Astrocyte (in vitro differentiated cells and primary cell): ENCODE results near the gene CAPN9. TPM values are rescaled to one million over a fixed set of nuclear protein-coding genes. Genes with fewer than 3 reads are reported as not detected.
A peak's percentile ranks its signal among the peaks of the same experiment; 100 is the strongest.

Experiments
- DNase-seq: peaks from one replicate; pipeline ENCODE4 v3.0.0-alpha.2; 2010; ENCODE audit warnings: low read depth
- FAIRE-seq: peaks from 2 replicates; lab custom pipeline; 2011; peaks lifted over from hg19 to GRCh38; lab: Jason Lieb, UNC
- H2AFZ ChIP-seq: 2 replicates; pipeline ENCODE4 v1.6.0; 2012; ENCODE audit warnings: low read depth, low read length, inconsistent platforms
- H3K27ac ChIP-seq: 2 replicates; pipeline ENCODE4 v1.5.1; 2011; ENCODE audit warnings: low read depth, low read length, inconsistent platforms
- H3K27me3 ChIP-seq: 2 replicates; pipeline ENCODE4 v1.6.0; 2011; ENCODE audit warnings: low read length, inconsistent platforms; ENCODE audit not compliant: insufficient read depth
- H3K36me3 ChIP-seq: 2 replicates; pipeline ENCODE4 v1.5.1; 2011; ENCODE audit warnings: low read length, inconsistent platforms; ENCODE audit not compliant: insufficient read depth
- H3K4me1 ChIP-seq: 2 replicates; pipeline ENCODE4 v1.5.1; 2011; ENCODE audit warnings: low read length, inconsistent platforms; ENCODE audit not compliant: insufficient read depth
- H3K4me2 ChIP-seq: 2 replicates; pipeline ENCODE4 v1.6.0; 2012; ENCODE audit warnings: low read length, inconsistent platforms
- H3K4me3 ChIP-seq: 2 replicates; pipeline ENCODE4 v1.5.1; 2011; ENCODE audit warnings: low read depth, mild to moderate bottlenecking, low read length, inconsistent platforms; ENCODE audit not compliant: insufficient read depth
- H3K79me2 ChIP-seq: 2 replicates; pipeline ENCODE4 v1.6.0; 2012; ENCODE audit warnings: mild to moderate bottlenecking, low read length, inconsistent platforms; ENCODE audit not compliant: insufficient read depth
- H3K9ac ChIP-seq: 2 replicates; pipeline ENCODE4 v1.6.0; 2012; ENCODE audit warnings: mild to moderate bottlenecking, low read length, inconsistent platforms
- H3K9me3 ChIP-seq: 2 replicates; pipeline ENCODE4 v1.5.1; 2012; ENCODE audit warnings: low read depth, mild to moderate bottlenecking, low read length, inconsistent platforms; ENCODE audit not compliant: insufficient read depth
- H4K20me1 ChIP-seq: 2 replicates; pipeline ENCODE4 v1.6.0; 2012; ENCODE audit warnings: low read length, inconsistent platforms; ENCODE audit not compliant: insufficient read depth
- H3K27ac Mint-ChIP-seq: one replicate; pipeline ENCODE4 v1.8.0; 2021; ENCODE audit warnings: mild to moderate bottlenecking, mixed read lengths; ENCODE audit not compliant: unreplicated experiment
- H3K27me3 Mint-ChIP-seq: one replicate; pipeline ENCODE4 v1.8.0; 2021; ENCODE audit warnings: low read depth, mixed read lengths; ENCODE audit not compliant: unreplicated experiment
- H3K36me3 Mint-ChIP-seq: one replicate; pipeline ENCODE4 v1.8.0; 2021; ENCODE audit warnings: low read depth, mixed read lengths; ENCODE audit not compliant: unreplicated experiment
- H3K4me1 Mint-ChIP-seq: one replicate; pipeline ENCODE4 v1.8.0; 2021; ENCODE audit warnings: low read depth, mixed read lengths; ENCODE audit not compliant: unreplicated experiment
- H3K4me3 Mint-ChIP-seq: one replicate; pipeline ENCODE4 v1.8.0; 2021; ENCODE audit warnings: mild to moderate bottlenecking, moderate library complexity, mixed read lengths; ENCODE audit not compliant: unreplicated experiment
- H3K9me3 Mint-ChIP-seq: one replicate; pipeline ENCODE4 v1.8.0; 2021; ENCODE audit warnings: mild to moderate bottlenecking, mixed read lengths; ENCODE audit not compliant: unreplicated experiment
- EZH2 ChIP-seq: IDR thresholded peaks from 2 replicates; pipeline ENCODE4 v1.6.1; 2012; ENCODE audit warnings: mild to moderate bottlenecking, low read length, inconsistent platforms; ENCODE audit not compliant: insufficient read depth
- total RNA-seq: library from RNA; stranded (reverse); gene quantifications from 2 replicates; pipeline ENCODE4 v1.2.1, GENCODE V29; 2021
- TF ChIP-seq, protein P1 (sequence below): IDR thresholded peaks from 2 replicates; pipeline ENCODE4 v1.5.1; 2011; ENCODE audit warnings: low read depth, mild to moderate bottlenecking, inconsistent platforms, low read length, moderate library complexity; ENCODE audit not compliant: insufficient read depth

Gene CAPN9
- total RNA-seq, 1 donor from 2014 or later: not detected

DNA sequence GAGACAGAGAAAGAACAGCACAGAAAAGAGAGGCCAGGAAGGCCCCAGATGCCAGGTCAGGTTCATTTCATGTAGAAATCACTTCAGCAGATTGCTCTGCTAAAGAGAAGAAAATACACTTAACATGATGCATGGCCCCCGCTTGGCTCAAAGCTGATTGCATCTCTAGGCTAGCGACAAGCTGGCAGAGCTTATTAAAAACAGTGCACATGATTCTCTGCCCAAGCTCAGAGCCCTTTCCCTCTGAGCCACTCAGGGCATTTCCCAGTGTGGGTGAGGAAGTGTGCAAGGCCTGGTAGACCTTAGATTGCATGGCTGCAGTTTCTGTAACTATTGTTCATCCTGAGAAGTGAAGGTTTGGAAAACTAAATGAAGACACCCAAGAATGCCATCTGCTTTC, 3.3 kb upstream of the CAPN9 start:
- Histone ChIP-seq H3K9ac (no peak overlapping the region), H3K79me2 (no peaks in the 10 kb centered on the region), H3K36me3 (no peaks in the 10 kb centered on the region), H3K27ac (no peak overlapping the region), H2AFZ (no peak overlapping the region), H3K9me3 (no peaks in the 10 kb centered on the region), H4K20me1 (no peaks in the 10 kb centered on the region), H3K27me3 (no peaks in the 10 kb centered on the region), H3K4me1 (no peaks in the 10 kb centered on the region), H3K4me2 (no peak overlapping the region), H3K4me3 (no peak overlapping the region)
- no peaks in the 10 kb centered on the region for H3K9me3 Mint-ChIP-seq
- FAIRE-seq (no peak), DNase-seq (no peak)
- peak overlapping the region; percentile 75 for H3K27ac Mint-ChIP-seq
- no peak for TF ChIP-seq EZH2
- TF ChIP-seq, protein P1, sequence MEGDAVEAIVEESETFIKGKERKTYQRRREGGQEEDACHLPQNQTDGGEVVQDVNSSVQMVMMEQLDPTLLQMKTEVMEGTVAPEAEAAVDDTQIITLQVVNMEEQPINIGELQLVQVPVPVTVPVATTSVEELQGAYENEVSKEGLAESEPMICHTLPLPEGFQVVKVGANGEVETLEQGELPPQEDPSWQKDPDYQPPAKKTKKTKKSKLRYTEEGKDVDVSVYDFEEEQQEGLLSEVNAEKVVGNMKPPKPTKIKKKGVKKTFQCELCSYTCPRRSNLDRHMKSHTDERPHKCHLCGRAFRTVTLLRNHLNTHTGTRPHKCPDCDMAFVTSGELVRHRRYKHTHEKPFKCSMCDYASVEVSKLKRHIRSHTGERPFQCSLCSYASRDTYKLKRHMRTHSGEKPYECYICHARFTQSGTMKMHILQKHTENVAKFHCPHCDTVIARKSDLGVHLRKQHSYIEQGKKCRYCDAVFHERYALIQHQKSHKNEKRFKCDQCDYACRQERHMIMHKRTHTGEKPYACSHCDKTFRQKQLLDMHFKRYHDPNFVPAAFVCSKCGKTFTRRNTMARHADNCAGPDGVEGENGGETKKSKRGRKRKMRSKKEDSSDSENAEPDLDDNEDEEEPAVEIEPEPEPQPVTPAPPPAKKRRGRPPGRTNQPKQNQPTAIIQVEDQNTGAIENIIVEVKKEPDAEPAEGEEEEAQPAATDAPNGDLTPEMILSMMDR: no peak
- no peak overlapping the region for H3K4me3 Mint-ChIP-seq
- peaks cover 1% of the 10 kb centered on the region for H3K27me3 Mint-ChIP-seq
- H3K36me3 Mint-ChIP-seq: no peaks in the 10 kb centered on the region
- H3K4me1 Mint-ChIP-seq: peaks cover 19% of the 10 kb centered on the region

DNA sequence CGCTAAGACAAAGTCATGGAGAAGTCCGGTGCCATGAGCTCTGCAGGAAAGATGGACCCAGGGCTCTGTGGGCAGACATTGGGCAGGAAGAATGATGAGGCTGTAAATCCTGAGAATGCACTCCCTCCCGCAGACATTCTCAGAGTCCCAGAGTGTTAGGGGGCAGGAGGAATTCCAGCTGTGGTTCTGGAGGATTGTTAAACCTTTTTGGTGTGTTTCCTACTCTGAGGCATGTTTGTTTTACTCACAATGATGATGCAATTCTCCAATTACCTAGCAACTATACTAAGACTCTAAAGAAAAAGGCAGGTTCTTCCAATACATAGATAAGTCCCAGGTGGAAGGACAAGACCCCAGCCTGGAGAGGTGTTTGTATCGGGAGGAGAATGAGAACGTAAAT, 2.8 kb upstream of the CAPN9 start:
- H3K79me2 ChIP-seq: no peaks in the 10 kb centered on the region
- no peaks in the 10 kb centered on the region for H3K27me3 ChIP-seq
- Mint-ChIP-seq H3K4me3 (no peak overlapping the region), H3K27ac (peak overlapping the region; percentile 75), H3K9me3 (no peaks in the 10 kb centered on the region), H3K4me1 (peaks cover 19% of the 10 kb centered on the region), H3K36me3 (no peaks in the 10 kb centered on the region), H3K27me3 (peaks cover 1% of the 10 kb centered on the region)
- H3K27ac ChIP-seq: no peak overlapping the region
- no peak overlapping the region for H3K4me3 ChIP-seq
- no peaks in the 10 kb centered on the region for H4K20me1 ChIP-seq
- no peak overlapping the region for H3K4me2 ChIP-seq
- H3K4me1 ChIP-seq: no peaks in the 10 kb centered on the region
- no peaks in the 10 kb centered on the region for H3K9me3 ChIP-seq
- no peaks in the 10 kb centered on the region for H3K36me3 ChIP-seq
- no peak for FAIRE-seq
- H2AFZ ChIP-seq: no peak overlapping the region
- TF ChIP-seq, protein P1: no peak
- no peak for TF ChIP-seq EZH2
- DNase-seq: peak; percentile 73
- no peak overlapping the region for H3K9ac ChIP-seq

DNA sequence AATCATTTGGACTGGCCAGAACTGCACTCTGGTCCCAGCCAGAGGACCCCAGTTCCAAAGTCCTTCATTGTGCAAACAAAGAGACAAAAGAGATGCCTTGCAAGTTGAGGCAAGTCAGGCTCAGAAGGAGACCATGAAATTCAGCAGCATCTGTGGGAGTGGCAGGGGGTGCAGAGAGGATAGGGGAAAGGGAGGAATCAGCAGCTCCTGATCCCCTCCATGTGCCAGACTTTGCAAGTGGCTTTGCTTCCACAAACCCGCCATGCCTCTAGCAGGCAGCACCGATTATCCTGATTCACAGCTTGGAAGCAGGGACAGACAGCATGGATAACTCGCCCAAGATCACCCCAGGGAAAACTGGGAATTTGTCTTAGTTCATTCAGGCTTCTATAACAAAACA, 2.1 kb upstream of the CAPN9 start:
- Mint-ChIP-seq H3K4me1 (peaks cover 19% of the 10 kb centered on the region), H3K27ac (peak overlapping the region; percentile 75), H3K36me3 (no peaks in the 10 kb centered on the region), H3K4me3 (no peak overlapping the region), H3K27me3 (peaks cover 5% of the 10 kb centered on the region), H3K9me3 (no peaks in the 10 kb centered on the region)
- Histone ChIP-seq H3K27ac (no peak overlapping the region), H3K9me3 (no peaks in the 10 kb centered on the region), H4K20me1 (no peaks in the 10 kb centered on the region), H2AFZ (no peak overlapping the region), H3K4me2 (no peak overlapping the region), H3K79me2 (no peaks in the 10 kb centered on the region), H3K4me1 (no peaks in the 10 kb centered on the region), H3K9ac (no peak overlapping the region), H3K27me3 (no peaks in the 10 kb centered on the region), H3K36me3 (no peaks in the 10 kb centered on the region), H3K4me3 (no peak overlapping the region)
- FAIRE-seq: no peak
- no peak for DNase-seq
- TF ChIP-seq, protein P1: no peak
- TF ChIP-seq EZH2: no peak
